Sigmoid colon (tissue), 7 donors: ENCODE data around the gene SPTBN2. TPM values are rescaled to one million over a fixed set of nuclear protein-coding genes. Genes with fewer than 3 reads are reported as not detected.

Source experiments
- DNase-seq: peaks from one replicate; pipeline ENCODE4 v3.0.0-alpha.2; 2019
- H3K27ac ChIP-seq, 4 donors: fragments of 200-600 bp; sonication (generic); one replicate each; pipeline ENCODE4 v1.5.1; 2016 to 2019; ENCODE audit warnings: mild to moderate bottlenecking in 1 of 4
- H3K27me3 ChIP-seq, 3 donors: fragments of 200-600 bp; sonication (generic); one replicate each; pipeline ENCODE4 v1.5.1; 2019; ENCODE audit warnings: mild to moderate bottlenecking in 1 of 3
- H3K36me3 ChIP-seq, 4 donors: fragments of 200-600 bp; sonication (generic); one replicate each; pipeline ENCODE4 v1.5.1; 2016 to 2019
- H3K4me1 ChIP-seq, 4 donors: fragments of 200-600 bp; sonication (generic); one replicate each; pipeline ENCODE4 v1.5.1; 2017 to 2019
- H3K4me3 ChIP-seq, 4 donors: fragments of 200-600 bp; sonication (generic); one replicate each; pipeline ENCODE4 v1.5.1; 2017 to 2019; ENCODE audit warnings: mild to moderate bottlenecking in 2 of 4, moderate library complexity in 1 of 4
- H3K9me3 ChIP-seq, 4 donors: fragments of 200-600 bp in 3 of 4; sonication (generic) in 3 of 4; one replicate each; pipeline versions ENCODE4 v1.5.1 to v1.6.1; 2013 to 2019
- EP300 ChIP-seq, 4 donors: sonication (generic); formaldehyde crosslinking; IDR thresholded peaks; one replicate each; pipeline ENCODE4 v1.6.1; 2017; ENCODE audit warnings: antibody characterized with exemption in 4 of 4
- POLR2A ChIP-seq, 2 donors: fragments of 450-650 bp; IDR thresholded peaks; one replicate each; pipeline ENCODE4 v1.6.1; 2016; ENCODE audit warnings: antibody characterized with exemption in 2 of 2, mild to moderate bottlenecking in 2 of 2, moderate library complexity in 2 of 2
- POLR2AphosphoS5 ChIP-seq, 4 donors: sonication (generic); formaldehyde crosslinking; IDR thresholded peaks; one replicate each; pipeline ENCODE4 v1.6.1; 2017; ENCODE audit warnings: antibody characterized with exemption in 4 of 4
- WGBS, 2 donors: extraction: QIAGEN DNeasy Blood & Tissue Kit; methylation state at CpG; one replicate each; pipeline ENCODE4 v1.1.7; 2013; 5-methylcytosine and 5-hydroxymethylcytosine counted together
- intact Hi-C: fragments of 100-400 bp; cut with DNase I; formaldehyde crosslinking; loops from one replicate; pipeline ENCODE4 v1.15.1; 2023
- polyA plus RNA-seq, 3 donors: library from polyadenylated mRNA; stranded (reverse); fragments of 200-250 nt; gene quantifications; one replicate each; pipeline ENCODE4 v1.2.3, GENCODE V29; 2013
- total RNA-seq, 4 donors: library from RNA; depleted of rRNA; stranded (reverse); fragments of >200 nt; gene quantifications; one replicate each; pipeline ENCODE4 v1.1.0, GENCODE V29; 2016
- TF ChIP-seq, protein P1 (sequence below), 4 experiments: fragments of 450-650 bp in 3 of 4; fragments of 200-600 bp in 1 of 4; IDR thresholded peaks; one replicate each; pipeline ENCODE4 v1.5.1; 2016 to 2019; ENCODE audit warnings: antibody characterized with exemption in 4 of 4, mild to moderate bottlenecking in 3 of 4, moderate library complexity in 2 of 4
- donor health status: healthy with polysubstance abuse.
- donor health status: Bipolar disorder and iron deficiency.
- donor health status: healthy.

Gene SPTBN2
- total and polyA plus RNA-seq, 7 donors = 0.33 to 5.7 (median 4.2) TPM

DNA sequence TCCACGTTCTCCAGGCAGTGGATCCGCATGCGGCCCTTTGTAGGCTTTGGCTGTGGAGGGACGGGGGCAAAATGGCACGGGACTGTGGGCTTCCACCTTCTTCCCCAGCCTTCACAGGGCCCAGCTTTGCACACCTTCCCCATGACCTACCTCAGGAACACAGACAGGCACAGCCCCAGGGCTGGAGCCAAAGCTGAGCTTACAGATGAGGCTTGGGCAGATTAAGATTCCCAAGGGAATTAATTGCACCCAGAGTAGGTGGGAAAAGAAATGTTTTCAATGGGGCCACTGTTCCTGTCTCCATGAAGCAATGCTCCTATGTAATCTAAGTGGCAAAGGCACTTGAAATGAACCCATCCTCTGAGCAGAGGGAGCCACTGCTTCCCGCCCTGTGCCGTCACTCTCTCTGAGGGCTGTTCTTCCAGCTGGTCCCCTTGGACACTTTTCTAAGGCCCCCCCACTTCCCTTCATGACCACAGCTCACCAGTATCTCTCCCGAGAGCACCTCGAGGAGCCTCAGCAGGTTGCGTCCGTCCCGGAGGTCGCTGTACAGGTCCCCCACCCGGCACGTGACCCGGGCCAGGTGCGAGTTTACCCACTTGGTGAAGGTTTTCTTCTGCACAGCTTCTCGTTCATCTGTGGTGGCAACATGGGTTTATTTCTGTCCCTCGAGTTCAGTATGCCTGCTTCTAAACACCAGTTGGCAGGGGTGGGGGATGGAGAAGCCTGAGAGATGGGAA, 13.5 kb downstream of the SPTBN2 start:
- Histone ChIP-seq H3K36me3 (no peaks in the 10 kb centered on the region), H3K4me3 (no peak overlapping the region), H3K27me3 (peaks cover 0 to 27% (median 12%) of the 10 kb centered on the region in 3 donors), H3K27ac (no peak overlapping the region), H3K4me1 (no peaks in the 10 kb centered on the region), H3K9me3 (no peaks in the 10 kb centered on the region)
- DNase-seq = no peak
- 91 to 93% methylated on average over 19 of the region's 19 CpGs for WGBS, 2 donors
- intact Hi-C loops = no loop called here
- TF ChIP-seq POLR2AphosphoS5 (IDR thresholded peaks at IDR 0.05) (no peak), POLR2A (IDR thresholded peaks at IDR 0.05) (no peak), EP300 (IDR thresholded peaks at IDR 0.05) (no peak)
- TF ChIP-seq, protein P1, sequence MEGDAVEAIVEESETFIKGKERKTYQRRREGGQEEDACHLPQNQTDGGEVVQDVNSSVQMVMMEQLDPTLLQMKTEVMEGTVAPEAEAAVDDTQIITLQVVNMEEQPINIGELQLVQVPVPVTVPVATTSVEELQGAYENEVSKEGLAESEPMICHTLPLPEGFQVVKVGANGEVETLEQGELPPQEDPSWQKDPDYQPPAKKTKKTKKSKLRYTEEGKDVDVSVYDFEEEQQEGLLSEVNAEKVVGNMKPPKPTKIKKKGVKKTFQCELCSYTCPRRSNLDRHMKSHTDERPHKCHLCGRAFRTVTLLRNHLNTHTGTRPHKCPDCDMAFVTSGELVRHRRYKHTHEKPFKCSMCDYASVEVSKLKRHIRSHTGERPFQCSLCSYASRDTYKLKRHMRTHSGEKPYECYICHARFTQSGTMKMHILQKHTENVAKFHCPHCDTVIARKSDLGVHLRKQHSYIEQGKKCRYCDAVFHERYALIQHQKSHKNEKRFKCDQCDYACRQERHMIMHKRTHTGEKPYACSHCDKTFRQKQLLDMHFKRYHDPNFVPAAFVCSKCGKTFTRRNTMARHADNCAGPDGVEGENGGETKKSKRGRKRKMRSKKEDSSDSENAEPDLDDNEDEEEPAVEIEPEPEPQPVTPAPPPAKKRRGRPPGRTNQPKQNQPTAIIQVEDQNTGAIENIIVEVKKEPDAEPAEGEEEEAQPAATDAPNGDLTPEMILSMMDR (IDR thresholded peaks at IDR 0.05) = no peak

DNA sequence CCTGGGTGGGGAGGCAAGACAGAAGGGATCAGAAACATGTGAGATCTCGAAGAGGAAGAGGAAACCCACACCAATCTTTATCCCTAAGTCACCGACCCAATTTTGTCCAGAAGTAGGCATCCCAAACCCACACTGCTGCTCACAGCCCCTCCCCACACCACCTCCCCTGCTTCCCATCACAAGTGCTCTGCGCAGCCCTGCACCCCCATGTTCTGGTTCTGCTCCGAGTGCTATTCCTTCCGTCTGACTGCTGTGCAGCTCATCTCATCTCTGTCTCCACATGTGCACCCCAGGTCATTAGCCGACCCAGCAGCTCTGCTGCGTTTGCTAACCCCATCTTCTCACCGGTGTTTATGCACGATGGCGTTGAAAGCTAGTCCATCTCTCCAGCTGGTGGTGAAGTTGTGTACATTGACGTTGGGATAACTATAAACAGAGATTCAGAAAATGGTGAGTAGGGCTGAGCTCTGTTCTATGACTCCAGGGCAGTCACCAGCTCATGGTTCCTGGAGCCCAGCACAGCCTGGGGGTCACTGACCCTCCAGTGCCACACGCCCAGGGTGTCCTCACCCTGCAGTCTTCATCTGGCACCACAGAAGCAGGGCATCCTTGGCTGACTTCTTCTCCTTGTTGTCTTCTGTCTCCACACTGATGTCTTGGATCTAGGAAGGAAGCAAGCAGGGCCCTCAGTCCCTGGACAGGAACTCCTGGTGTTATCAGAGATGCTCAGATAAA, 15.1 kb downstream of the SPTBN2 start:
- 70 to 79% methylated on average over 12 of the region's 12 CpGs for WGBS, 2 donors
- DNase-seq = no peak

DNA sequence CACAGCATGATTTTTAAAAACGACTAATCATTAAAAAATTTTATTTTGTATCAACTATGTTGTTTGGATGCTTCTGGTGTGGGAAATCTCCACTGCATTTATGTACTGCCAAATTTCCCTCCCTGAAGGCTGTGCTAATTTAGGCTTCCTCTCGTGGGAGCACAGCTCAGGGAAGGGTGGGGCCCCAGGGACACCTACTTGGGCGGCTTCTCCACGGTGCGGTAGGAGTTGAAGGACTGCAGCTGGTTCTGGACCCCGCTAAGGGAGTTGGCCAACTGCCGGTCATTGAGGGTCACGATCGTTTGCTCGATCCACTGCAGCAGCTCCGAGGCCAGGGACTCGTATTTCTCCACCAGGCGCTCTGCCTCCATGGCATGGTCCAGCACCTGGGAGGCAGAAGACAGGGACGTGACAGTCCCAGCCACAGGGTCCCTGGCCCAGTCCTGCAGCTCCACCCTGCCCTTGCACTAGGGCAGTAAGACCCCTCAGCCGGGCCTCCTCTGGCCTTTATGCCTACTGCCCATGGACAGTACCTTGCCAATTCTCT, 18.6 kb downstream of the SPTBN2 start:
- intact Hi-C loops = no loop called here
- H3K27me3 ChIP-seq = no peaks in the 10 kb centered on the region
- 86 to 91% methylated on average over 15 of the region's 15 CpGs for WGBS, 2 donors

More for the DNA sequence above, 15.1 kb downstream of the SPTBN2 start:
- intact Hi-C loops = no loop called here
- Histone ChIP-seq H3K9me3 (no peaks in the 10 kb centered on the region), H3K4me3 (no peak overlapping the region), H3K36me3 (no peaks in the 10 kb centered on the region), H3K27me3 (peaks cover 0 to 13% (median 9%) of the 10 kb centered on the region in 3 donors), H3K4me1 (no peaks in the 10 kb centered on the region), H3K27ac (no peak overlapping the region)
- TF ChIP-seq EP300 (IDR thresholded peaks at IDR 0.05) (no peak), POLR2AphosphoS5 (IDR thresholded peaks at IDR 0.05) (no peak), POLR2A (IDR thresholded peaks at IDR 0.05) (no peak)
- TF ChIP-seq, protein P1 (IDR thresholded peaks at IDR 0.05) = no peak

DNA sequence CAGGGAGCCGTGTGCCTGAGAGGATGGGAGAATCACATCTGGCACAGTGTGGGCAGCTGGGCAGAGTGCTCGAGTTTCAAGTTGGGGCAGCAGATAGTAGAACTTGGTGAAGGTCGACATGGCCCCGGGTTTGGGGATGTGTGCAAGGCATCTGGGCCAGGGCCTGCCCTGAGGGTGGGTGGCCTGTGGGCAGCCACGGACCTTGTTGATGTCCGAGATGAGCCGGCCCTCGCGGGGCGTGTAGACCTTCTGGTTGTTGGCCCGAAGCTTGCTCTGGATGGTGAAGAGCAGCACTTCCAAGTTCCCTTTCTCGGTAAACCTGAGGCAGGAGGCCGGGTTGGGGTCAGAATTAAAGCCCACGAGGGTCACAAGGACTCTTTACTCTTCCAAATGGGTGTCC, 20.3 kb downstream of the SPTBN2 start:
- Histone ChIP-seq H3K27me3 (no peaks in the 10 kb centered on the region), H3K27ac (no peak overlapping the region), H3K9me3 (no peaks in the 10 kb centered on the region), H3K4me1 (no peaks in the 10 kb centered on the region), H3K4me3 (no peak overlapping the region), H3K36me3 (no peaks in the 10 kb centered on the region)
- no peak for DNase-seq
- intact Hi-C loops = no loop called here
- 95 to 97% methylated on average over 14 of the region's 14 CpGs for WGBS, 2 donors
- TF ChIP-seq POLR2A (IDR thresholded peaks at IDR 0.05) = no peak
- TF ChIP-seq, protein P1 (IDR thresholded peaks at IDR 0.05) = no peak
- no peak for TF ChIP-seq POLR2AphosphoS5 (IDR thresholded peaks at IDR 0.05)
- TF ChIP-seq EP300 (IDR thresholded peaks at IDR 0.05) = no peak

More for the DNA sequence above, 18.6 kb downstream of the SPTBN2 start:
- no peak overlapping the region for H3K27ac ChIP-seq
- H3K9me3 ChIP-seq = no peaks in the 10 kb centered on the region
- H3K4me1 ChIP-seq = no peaks in the 10 kb centered on the region
- no peak for DNase-seq
- H3K4me3 ChIP-seq = no peak overlapping the region
- H3K36me3 ChIP-seq = no peaks in the 10 kb centered on the region
- TF ChIP-seq EP300 (IDR thresholded peaks at IDR 0.05) (no peak), POLR2A (IDR thresholded peaks at IDR 0.05) (no peak), POLR2AphosphoS5 (IDR thresholded peaks at IDR 0.05) (no peak)
- TF ChIP-seq, protein P1 (IDR thresholded peaks at IDR 0.05) = no peak
